Neural cell (in vitro differentiated cells): Measurements from ENCODE around the gene BGN. TPM values are rescaled to one million over a fixed set of nuclear protein-coding genes. Genes with fewer than 3 reads are reported as not detected.
A peak's percentile ranks its signal among the peaks of the same experiment; 100 is the strongest.

Experiments used
- H2AFZ ChIP-seq: fragments of 200-600, 300-800 bp; sonication (generic), shearing (Covaris generic); 2 replicates; pipeline ENCODE4 v1.6.0; 2014; ENCODE audit warnings: low read depth, mild to moderate bottlenecking, antibody characterized with exemption, low read length, moderate library complexity
- H3F3A ChIP-seq: fragments of 200-600 bp; shearing (Covaris generic); 2 replicates; pipeline ENCODE4 v1.6.1; 2016; ENCODE audit warnings: mild to moderate bottlenecking, moderate library complexity, mixed read lengths, antibody characterized with exemption, low read length; ENCODE audit not compliant: insufficient read depth, poor library complexity, severe bottlenecking
- H3K27ac ChIP-seq: fragments of 200-600, 300-800 bp; sonication (generic), shearing (Covaris generic); 2 replicates; pipeline ENCODE4 v1.5.1; 2014; ENCODE audit warnings: mild to moderate bottlenecking, low read length, moderate library complexity
- H3K27me3 ChIP-seq: fragments of 300-800, 200-600 bp; sonication (generic), shearing (Covaris generic); 2 replicates; pipeline ENCODE4 v1.6.0; 2014; ENCODE audit warnings: mild to moderate bottlenecking, low read depth, low read length, moderate library complexity; ENCODE audit not compliant: insufficient read depth
- H3K36me3 ChIP-seq: fragments of 300-800, 200-600 bp; sonication (generic), shearing (Covaris generic); 2 replicates; pipeline ENCODE4 v1.5.1; 2014; ENCODE audit warnings: mild to moderate bottlenecking, antibody characterized with exemption, low read length, moderate library complexity; ENCODE audit not compliant: insufficient read depth
- H3K4me2 ChIP-seq: fragments of 300-800, 200-600 bp; sonication (generic), shearing (Covaris generic); 2 replicates; pipeline ENCODE4 v1.6.0; 2014; ENCODE audit warnings: mild to moderate bottlenecking, low read length
- H3K4me3 ChIP-seq: fragments of 300-800, 200-600 bp; sonication (generic), shearing (Covaris generic); 2 replicates; pipeline ENCODE4 v1.5.1; 2014; ENCODE audit warnings: mild to moderate bottlenecking, low read length, moderate library complexity
- H3K79me2 ChIP-seq: fragments of 200-600 bp; shearing (Covaris generic); replicated peaks from 2 replicates; pipeline ENCODE4 v1.6.0; 2014; ENCODE audit warnings: mild to moderate bottlenecking, low read length, moderate library complexity; ENCODE audit not compliant: insufficient read depth
- H3K9ac ChIP-seq: fragments of 300-800, 200-600 bp; sonication (generic), shearing (Covaris generic); 2 replicates; pipeline ENCODE4 v1.6.1; 2016; ENCODE audit warnings: mild to moderate bottlenecking, low read length, mixed read lengths
- H3K9me2 ChIP-seq: fragments of 200-600 bp; shearing (Covaris generic); 2 replicates; pipeline ENCODE4 v1.6.1; 2016; ENCODE audit warnings: mild to moderate bottlenecking, low read length, mixed read lengths; ENCODE audit not compliant: insufficient read depth
- H3K9me3 ChIP-seq: fragments of 200-600, 300-800 bp; sonication (generic), shearing (Covaris generic); 2 replicates; pipeline ENCODE4 v1.6.1; 2016; ENCODE audit warnings: mild to moderate bottlenecking, mixed run types, low read length, moderate library complexity, mixed read lengths
- H4K20me1 ChIP-seq: fragments of 200-600 bp; shearing (Covaris generic); 2 replicates; pipeline ENCODE4 v1.6.1; 2016; ENCODE audit warnings: mild to moderate bottlenecking, mixed run types; ENCODE audit not compliant: insufficient read depth
- EP300 ChIP-seq: fragments of 450-650 bp; conservative IDR thresholded peaks from 2 replicates; pipeline ENCODE4 v1.6.1; 2014; ENCODE audit warnings: antibody characterized with exemption, mild to moderate bottlenecking, moderate library complexity; ENCODE audit not compliant: poor library complexity, severe bottlenecking
- EZH2 ChIP-seq: fragments of 200-600, 300-800 bp; shearing (Covaris generic), sonication (generic); IDR thresholded peaks from 2 replicates; pipeline ENCODE4 v1.6.1; 2014; ENCODE audit warnings: antibody characterized with exemption, low read length, borderline replicate concordance, mild to moderate bottlenecking; ENCODE audit not compliant: insufficient read depth, poor library complexity, severe bottlenecking
- MXI1 ChIP-seq: fragments of 450-650 bp; conservative IDR thresholded peaks from 2 replicates; pipeline ENCODE4 v1.6.1; 2014; ENCODE audit warnings: antibody characterized with exemption, mild to moderate bottlenecking; ENCODE audit not compliant: poor library complexity, severe bottlenecking
- POLR2AphosphoS5 ChIP-seq: IDR thresholded peaks from 2 replicates; pipeline ENCODE4 v1.6.1; 2012
- RAD21 ChIP-seq: fragments of 450-650 bp; conservative IDR thresholded peaks from 2 replicates; pipeline ENCODE4 v1.6.1; 2014; ENCODE audit warnings: antibody characterized with exemption, mild to moderate bottlenecking, moderate library complexity
- REST ChIP-seq: IDR thresholded peaks from 2 replicates; pipeline ENCODE4 v1.6.1; 2012; ENCODE audit warnings: borderline replicate concordance
- SMC3 ChIP-seq: fragments of 450-650 bp; conservative IDR thresholded peaks from 2 replicates; pipeline ENCODE4 v1.6.1; 2014; ENCODE audit warnings: antibody characterized with exemption, mild to moderate bottlenecking, moderate library complexity; ENCODE audit not compliant: poor library complexity
- TAF1 ChIP-seq: IDR thresholded peaks from 2 replicates; pipeline ENCODE4 v1.6.1; 2012; ENCODE audit warnings: low read depth
- polyA minus RNA-seq: library from RNA; depleted of rRNA, polyadenylated mRNA; stranded (reverse); fragments of >200 nt; gene quantifications from 2 replicates; pipeline ENCODE4 v1.2.3, GENCODE V29; 2014
- polyA plus RNA-seq: library from polyadenylated mRNA; depleted of rRNA; stranded (reverse); fragments of >200 nt; gene quantifications from 2 replicates; pipeline ENCODE4 v1.2.3, GENCODE V29; 2014
- TF ChIP-seq, protein P1 (sequence below): fragments of 450-650 bp; IDR thresholded peaks from 2 replicates; pipeline ENCODE4 v1.5.1; 2014; ENCODE audit warnings: antibody characterized with exemption, mild to moderate bottlenecking, moderate library complexity; ENCODE audit not compliant: poor library complexity, severe bottlenecking

BGN gene
- polyA plus RNA-seq (not detected in 2 replicates), polyA minus RNA-seq (not detected in 2 replicates)

- H3K36me3 ChIP-seq, result no peaks in the 10 kb centered on the region
- H3K4me2 ChIP-seq, result no peak within 1 kb of the TSS
- H3K9ac ChIP-seq, result no peak within 1 kb of the TSS
- H3K27me3 ChIP-seq, result no peaks in the 10 kb centered on the region
- H3F3A ChIP-seq, result no peaks in the 10 kb centered on the region
- H2AFZ ChIP-seq, result no peak within 1 kb of the TSS
- H4K20me1 ChIP-seq, result no peaks in the 10 kb centered on the region
- H3K4me3 ChIP-seq, result no peak within 1 kb of the TSS
- H3K9me2 ChIP-seq, result no peaks in the 10 kb centered on the region
- no peaks in the 10 kb centered on the region for H3K79me2 ChIP-seq
- H3K27ac ChIP-seq, result no peak within 1 kb of the TSS
- TF ChIP-seq REST (no peak), SMC3 (peak; percentile 18), RAD21 (peak; percentile 19), POLR2AphosphoS5 (no peak), EP300 (no peak), TAF1 (no peak), EZH2 (no peak), MXI1 (no peak)
- TF ChIP-seq, protein P1, sequence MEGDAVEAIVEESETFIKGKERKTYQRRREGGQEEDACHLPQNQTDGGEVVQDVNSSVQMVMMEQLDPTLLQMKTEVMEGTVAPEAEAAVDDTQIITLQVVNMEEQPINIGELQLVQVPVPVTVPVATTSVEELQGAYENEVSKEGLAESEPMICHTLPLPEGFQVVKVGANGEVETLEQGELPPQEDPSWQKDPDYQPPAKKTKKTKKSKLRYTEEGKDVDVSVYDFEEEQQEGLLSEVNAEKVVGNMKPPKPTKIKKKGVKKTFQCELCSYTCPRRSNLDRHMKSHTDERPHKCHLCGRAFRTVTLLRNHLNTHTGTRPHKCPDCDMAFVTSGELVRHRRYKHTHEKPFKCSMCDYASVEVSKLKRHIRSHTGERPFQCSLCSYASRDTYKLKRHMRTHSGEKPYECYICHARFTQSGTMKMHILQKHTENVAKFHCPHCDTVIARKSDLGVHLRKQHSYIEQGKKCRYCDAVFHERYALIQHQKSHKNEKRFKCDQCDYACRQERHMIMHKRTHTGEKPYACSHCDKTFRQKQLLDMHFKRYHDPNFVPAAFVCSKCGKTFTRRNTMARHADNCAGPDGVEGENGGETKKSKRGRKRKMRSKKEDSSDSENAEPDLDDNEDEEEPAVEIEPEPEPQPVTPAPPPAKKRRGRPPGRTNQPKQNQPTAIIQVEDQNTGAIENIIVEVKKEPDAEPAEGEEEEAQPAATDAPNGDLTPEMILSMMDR, result no peak
- H3K9me3 ChIP-seq, result no peaks in the 10 kb centered on the region
These were observed at the start of gene BGN for GRCh38 chrX:153494541-153495361. TSS of gene BGN (plus strand) at chrX:153494980. CDS start at chrX:153504632, 9,652 bp downstream.

- no peak overlapping the region for H3K9ac ChIP-seq
- H4K20me1 ChIP-seq, result no peaks in the 10 kb centered on the region
- no peaks in the 10 kb centered on the region for H3K27me3 ChIP-seq
- no peak overlapping the region for H2AFZ ChIP-seq
- no peak overlapping the region for H3K4me2 ChIP-seq
- H3K4me3 ChIP-seq, result no peak overlapping the region
- no peaks in the 10 kb centered on the region for H3K79me2 ChIP-seq
- H3F3A ChIP-seq, result no peaks in the 10 kb centered on the region
- H3K9me2 ChIP-seq, result no peaks in the 10 kb centered on the region
- no peak overlapping the region for H3K27ac ChIP-seq
- H3K9me3 ChIP-seq, result no peaks in the 10 kb centered on the region
- TF ChIP-seq MXI1, result no peak
- no peak for TF ChIP-seq TAF1
- TF ChIP-seq, protein P1, result no peak
- no peak for TF ChIP-seq RAD21
- TF ChIP-seq EP300, result no peak
- TF ChIP-seq SMC3, result no peak
- no peak for TF ChIP-seq EZH2
- TF ChIP-seq REST, result no peak
- TF ChIP-seq POLR2AphosphoS5, result no peak
- H3K36me3 ChIP-seq, result no peaks in the 10 kb centered on the region
These were observed 49.5 kb upstream of the BGN start for GRCh38 chrX:153445106-153445855.
